K562 (cell line): ENCODE measurements around the gene CDRT15. TPM values are rescaled to one million over a fixed set of nuclear protein-coding genes. Genes with fewer than 3 reads are reported as not detected.

Source experiments
- ATF1 ChIP-seq, 2 experiments: fragments of 450-650 bp in 1 of 2; IDR thresholded peaks; 2 replicates each; pipeline ENCODE4 v1.6.1; 2016; ENCODE audit warnings: missing compliant biosample characterization in 1 of 2, missing genetic modification characterization in 1 of 2
- ATF3 ChIP-seq, 2 experiments: fragments of 450-650 bp in 1 of 2; sonication (generic) in 1 of 2; formaldehyde crosslinking in 1 of 2; IDR thresholded peaks in 1 of 2; conservative IDR thresholded peaks in 1 of 2; 2 replicates each; pipeline versions ENCODE4 v1.6.1 to v1.8.1; 2016 to 2023; ENCODE audit warnings: mild to moderate bottlenecking in 2 of 2, moderate library complexity in 2 of 2, inconsistent platforms in 1 of 2, missing genetic modification reagents in 1 of 2
- BHLHE40 ChIP-seq: IDR thresholded peaks from 2 replicates; pipeline ENCODE4 v1.6.1; 2011; ENCODE audit warnings: low read length, improper control_type of control experiment
- HES1 ChIP-seq: fragments of 450-650 bp; IDR thresholded peaks from 2 replicates; pipeline ENCODE4 v1.6.1; 2016; ENCODE audit warnings: low read depth, mild to moderate bottlenecking, moderate library complexity
- IRF1 ChIP-seq: sonication (generic); formaldehyde crosslinking; IDR thresholded peaks from 2 replicates; pipeline ENCODE4 v1.8.0; 2022; ENCODE audit warnings: missing genetic modification reagents, mild to moderate bottlenecking, borderline replicate concordance
- MITF ChIP-seq: IDR thresholded peaks from 2 replicates; pipeline ENCODE4 v1.6.1; 2014; ENCODE audit warnings: antibody characterized with exemption
- NR1H2 ChIP-seq: sonication (generic); formaldehyde crosslinking; IDR thresholded peaks from 2 replicates; pipeline ENCODE4 v1.4.0; 2020; ENCODE audit warnings: mild to moderate bottlenecking, missing genetic modification reagents
- RBM39 ChIP-seq: fragments of 200-400 bp; formaldehyde crosslinking; optimal IDR thresholded peaks from 2 replicates; pipeline ENCODE3; 2018; ENCODE audit warnings: low read depth, low read length
- SMARCE1 ChIP-seq: fragments of 450-650 bp; IDR thresholded peaks from 2 replicates; pipeline ENCODE4 v1.7.1; 2016; ENCODE audit warnings: mild to moderate bottlenecking
- SRSF7 ChIP-seq: fragments of 200-400 bp; formaldehyde crosslinking; optimal IDR thresholded peaks from 2 replicates; pipeline ENCODE3; 2017; ENCODE audit warnings: mild to moderate bottlenecking, low read depth, low read length
- ZBTB49 ChIP-seq: sonication (generic); formaldehyde crosslinking; IDR thresholded peaks from 2 replicates; pipeline ENCODE4 v1.8.0; 2022; ENCODE audit warnings: missing genetic modification reagents, mild to moderate bottlenecking, borderline replicate concordance
- ZBTB9 ChIP-seq: fragments of 450-650 bp; formaldehyde crosslinking; IDR thresholded peaks from 2 replicates; pipeline ENCODE4 v1.4.0; 2020; ENCODE audit warnings: mild to moderate bottlenecking, moderate library complexity
- ZHX1 ChIP-seq: fragments of 150-350 bp; conservative IDR thresholded peaks from 2 replicates; pipeline ENCODE4 v1.6.1; 2014; ENCODE audit warnings: low read length
- ZNF561 ChIP-seq: fragments of 450-650 bp; formaldehyde crosslinking; conservative IDR thresholded peaks from 2 replicates; pipeline ENCODE4 v1.4.0; 2020; ENCODE audit warnings: mild to moderate bottlenecking, moderate library complexity
- polyA plus RNA-seq, 8 experiments: library from polyadenylated mRNA; depleted of rRNA in 4 of 8; stranded (reverse) in 5 of 8; unstranded in 3 of 8; fragments of >200 nt; fragmentation: Nextera tagmentation in 2 of 8; fragmentation: Illumina TruSeq in 1 of 8; extraction: Ambion mirVana in 2 of 8; extraction: Trizol in 1 of 8; gene quantifications; 2 replicates each; pipeline versions ENCODE4 v1.2.1 to v1.2.3, GENCODE V29; 2011 to 2014; ENCODE audit warnings: inconsistent platforms in 1 of 8, missing spikeins in 1 of 8
- total RNA-seq, 7 experiments: library from RNA; depleted of rRNA in 6 of 7; stranded (reverse); fragments of >200 nt in 6 of 7; fragmentation: Illumina TruSeq in 2 of 7; extraction: Trizol in 2 of 7; gene quantifications; 2 replicates each; pipeline versions ENCODE4 v1.2.1 to v1.2.3, GENCODE V29; 2011 to 2021; ENCODE audit warnings: low replicate concordance in 1 of 7

Gene CDRT15
- total and polyA plus RNA-seq, 9 of the 15 experiments (the other 6 are each of a cell fraction or from before 2014, with no cell fraction given) = not detected

- TF ChIP-seq MITF (no peak), ZHX1 (no peak), IRF1 (no peak), RBM39 (no peak), NR1H2 (no peak), ATF3 (IDR thresholded peaks at IDR 0.05) (no peak), ATF3 (CRISPR knock-in tag; conservative IDR thresholded peaks at IDR 0.05) (no peak), HES1 (no peak), SMARCE1 (no peak), BHLHE40 (no peak), ZBTB49 (CRISPR knock-in tag) (no peak), SRSF7 (no peak), ZBTB9 (CRISPR knock-in tag) (no peak), ATF1 (CRISPR knock-in tag; IDR thresholded peaks at IDR 0.05) (no peak), ATF1 (tag; IDR thresholded peaks at IDR 0.05) (no peak), ZNF561 (CRISPR knock-in tag) (no peak)
These were observed 34.7 kb downstream of the CDRT15 start (continued) for GRCh38 chr17:14201988-14202380.
